PC-9 (cell line): Measurements from ENCODE around the gene NDUFA5.

Source experiments
- EZH2 ChIP-seq: fragments of 200-600 bp; sonication (generic); IDR thresholded peaks from 2 replicates; pipeline ENCODE4 v1.8.0; 2017; ENCODE audit warnings: antibody characterized with exemption, low read depth
- TF ChIP-seq, protein P1 (sequence below): fragments of 200-600 bp; sonication (generic); conservative IDR thresholded peaks from 2 replicates; pipeline ENCODE4 v1.6.1; 2017; ENCODE audit warnings: mixed run types, antibody characterized with exemption, mild to moderate bottlenecking, moderate library complexity

DNA sequence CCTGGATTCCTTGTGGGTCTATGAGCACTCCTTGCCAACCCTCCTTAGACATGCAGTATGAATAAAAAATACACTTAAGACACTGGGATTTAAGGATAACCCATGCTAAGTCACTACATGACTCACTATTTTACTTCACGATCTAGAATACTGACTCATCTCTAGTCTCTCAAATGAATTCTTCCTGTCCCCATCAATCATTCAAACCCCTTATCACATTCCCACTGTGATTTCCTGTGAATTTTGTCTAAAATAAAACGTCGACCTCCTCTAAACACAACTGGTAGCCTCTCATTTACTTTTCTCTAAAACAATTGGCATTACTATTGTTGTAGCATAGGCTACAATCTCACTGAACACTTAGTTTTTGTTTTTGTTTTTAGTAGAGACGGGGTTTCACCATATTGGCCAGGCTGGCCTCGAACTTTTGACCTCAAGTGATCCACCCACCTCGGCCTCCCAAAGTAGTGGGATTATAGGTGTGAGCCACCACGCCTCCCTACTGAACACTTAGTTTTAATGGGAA lies 19.4 kb downstream of the NDUFA5 start:
- TF ChIP-seq, protein P1, sequence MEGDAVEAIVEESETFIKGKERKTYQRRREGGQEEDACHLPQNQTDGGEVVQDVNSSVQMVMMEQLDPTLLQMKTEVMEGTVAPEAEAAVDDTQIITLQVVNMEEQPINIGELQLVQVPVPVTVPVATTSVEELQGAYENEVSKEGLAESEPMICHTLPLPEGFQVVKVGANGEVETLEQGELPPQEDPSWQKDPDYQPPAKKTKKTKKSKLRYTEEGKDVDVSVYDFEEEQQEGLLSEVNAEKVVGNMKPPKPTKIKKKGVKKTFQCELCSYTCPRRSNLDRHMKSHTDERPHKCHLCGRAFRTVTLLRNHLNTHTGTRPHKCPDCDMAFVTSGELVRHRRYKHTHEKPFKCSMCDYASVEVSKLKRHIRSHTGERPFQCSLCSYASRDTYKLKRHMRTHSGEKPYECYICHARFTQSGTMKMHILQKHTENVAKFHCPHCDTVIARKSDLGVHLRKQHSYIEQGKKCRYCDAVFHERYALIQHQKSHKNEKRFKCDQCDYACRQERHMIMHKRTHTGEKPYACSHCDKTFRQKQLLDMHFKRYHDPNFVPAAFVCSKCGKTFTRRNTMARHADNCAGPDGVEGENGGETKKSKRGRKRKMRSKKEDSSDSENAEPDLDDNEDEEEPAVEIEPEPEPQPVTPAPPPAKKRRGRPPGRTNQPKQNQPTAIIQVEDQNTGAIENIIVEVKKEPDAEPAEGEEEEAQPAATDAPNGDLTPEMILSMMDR = no peak
- TF ChIP-seq EZH2 = no peak
